ENCODE data around the gene UBTD2. TPM values are rescaled to one million over a fixed set of nuclear protein-coding genes. Genes with fewer than 3 reads are reported as not detected.
A peak's percentile ranks its signal among the peaks of the same experiment; 100 is the strongest.

The UBTD2 gene
- total and polyA plus RNA-seq, 3 experiments from 2014 or later: 3.0 to 7.5 (median 7.4) TPM

GRCh38 chr5:172235132-172235780, 48.3 kb downstream of the UBTD2 start:
- DNase-seq: no peak
- POLR2A ChIA-PET: no interaction called here

GRCh38 chr5:172234031-172234430, 49.5 kb downstream of the UBTD2 start:
- ChIA-PET CTCF (no interaction called here), POLR2A (no interaction called here)
- Histone ChIP-seq H3K27me3 (ENCODE audit: insufficient read depth, low read length, poor library complexity, severe bottlenecking) (no peaks in the 10 kb centered on the region), H3K4me1 (ENCODE audit: insufficient read depth, low read length) (peaks cover 12% of the 10 kb centered on the region), H3K9me3 (ENCODE audit: low read length) (no peaks in the 10 kb centered on the region), H3K27ac (ENCODE audit: low read depth, low read length) (no peak overlapping the region), H3K4me3 (ENCODE audit: low read length) (no peak overlapping the region), H3K36me3 (ENCODE audit: insufficient read depth, low read length) (no peaks in the 10 kb centered on the region)
- H3K27me3 Mint-ChIP-seq: no peaks in the 10 kb centered on the region
- peaks cover 11 to 37% (median 12%) of the 10 kb centered on the region in 3 donors for H3K36me3 Mint-ChIP-seq
- no peaks in the 10 kb centered on the region for H3K9me3 Mint-ChIP-seq
- H3K27ac Mint-ChIP-seq: no peak overlapping the region
- no peak overlapping the region for H3K4me3 Mint-ChIP-seq
- peaks cover 17 to 39% (median 32%) of the 10 kb centered on the region in 3 donors for H3K4me1 Mint-ChIP-seq
- no peak for DNase-seq

More at GRCh38 chr5:172235132-172235780, 48.3 kb downstream of the UBTD2 start:
- H3K9me3 Mint-ChIP-seq: no peaks in the 10 kb centered on the region
- H3K36me3 Mint-ChIP-seq: peaks cover 7 to 30% (median 11%) of the 10 kb centered on the region in 3 donors
- no peak overlapping the region for H3K4me3 ChIP-seq (ENCODE audit: low read length)
- no peak overlapping the region for H3K4me3 Mint-ChIP-seq
- H3K27ac Mint-ChIP-seq: peak overlapping the region in 4 of 8 donors; percentile 13 to 86 (median 33)
- peaks cover 13% of the 10 kb centered on the region for H3K4me1 ChIP-seq (ENCODE audit: insufficient read depth, low read length)
- H3K4me1 Mint-ChIP-seq: peaks cover 20 to 45% (median 39%) of the 10 kb centered on the region in 3 donors
- H3K27ac ChIP-seq (ENCODE audit: low read depth, low read length): no peak overlapping the region
- CTCF ChIA-PET: interaction anchor here (1.4 kb wide), 1 partner anchor 46 kb away, joined by 3 read pairs; the partner anchor contains the start of gene STK10
- H3K27me3 Mint-ChIP-seq: no peaks in the 10 kb centered on the region
- H3K27me3 ChIP-seq (ENCODE audit: insufficient read depth, low read length, poor library complexity, severe bottlenecking): no peaks in the 10 kb centered on the region
- H3K36me3 ChIP-seq (ENCODE audit: insufficient read depth, low read length): no peaks in the 10 kb centered on the region
- no peaks in the 10 kb centered on the region for H3K9me3 ChIP-seq (ENCODE audit: low read length)

- H3K27ac Mint-ChIP-seq: peak overlapping the region in 1 of 8 donors; percentile 37
- H3K4me3 Mint-ChIP-seq: no peak overlapping the region
- POLR2A ChIA-PET: no interaction called here
Observed at GRCh38 chr5:172229904-172230303, 53.7 kb downstream of the UBTD2 start.

GRCh38 chr5:172224996-172225395, 58.6 kb downstream of the UBTD2 start:
- Histone ChIP-seq H3K4me3 (ENCODE audit: low read length) (no peak overlapping the region), H3K27ac (ENCODE audit: low read depth, low read length) (no peak overlapping the region), H3K4me1 (ENCODE audit: insufficient read depth, low read length) (no peaks in the 10 kb centered on the region), H3K27me3 (ENCODE audit: insufficient read depth, low read length, poor library complexity, severe bottlenecking) (no peaks in the 10 kb centered on the region), H3K36me3 (ENCODE audit: insufficient read depth, low read length) (no peaks in the 10 kb centered on the region), H3K9me3 (ENCODE audit: low read length) (no peaks in the 10 kb centered on the region)
- POLR2A ChIA-PET: interaction anchor here (0.7 kb wide), 1 partner anchor 229 kb away, joined by 3 read pairs; no protein-coding TSS in a partner anchor
- H3K27me3 Mint-ChIP-seq: no peaks in the 10 kb centered on the region
- peak overlapping the region in 4 of 8 donors; percentile 0 to 61 (median 17) for H3K27ac Mint-ChIP-seq
- DNase-seq: no peak
- H3K4me3 Mint-ChIP-seq: no peak overlapping the region
- peaks cover 10 to 12% (median 10%) of the 10 kb centered on the region in 3 donors for H3K4me1 Mint-ChIP-seq
- H3K9me3 Mint-ChIP-seq: peaks cover 0 to 1% (median 0%) of the 10 kb centered on the region in 5 donors
- CTCF ChIA-PET: no interaction called here
- peaks cover 1 to 17% (median 5%) of the 10 kb centered on the region in 3 donors for H3K36me3 Mint-ChIP-seq

More at GRCh38 chr5:172229904-172230303, 53.7 kb downstream of the UBTD2 start:
- H3K27me3 Mint-ChIP-seq: no peaks in the 10 kb centered on the region
- H3K27me3 ChIP-seq (ENCODE audit: insufficient read depth, low read length, poor library complexity, severe bottlenecking): no peaks in the 10 kb centered on the region
- H3K4me3 ChIP-seq (ENCODE audit: low read length): no peak overlapping the region
- H3K36me3 Mint-ChIP-seq: peaks cover 11 to 47% (median 12%) of the 10 kb centered on the region in 3 donors
- H3K9me3 Mint-ChIP-seq: no peaks in the 10 kb centered on the region
- no peaks in the 10 kb centered on the region for H3K4me1 ChIP-seq (ENCODE audit: insufficient read depth, low read length)
- peaks cover under 1 to 2% (median 1%) of the 10 kb centered on the region in 3 donors for H3K4me1 Mint-ChIP-seq
- CTCF ChIA-PET: no interaction called here
- DNase-seq: no peak
- no peaks in the 10 kb centered on the region for H3K9me3 ChIP-seq (ENCODE audit: low read length)
- no peaks in the 10 kb centered on the region for H3K36me3 ChIP-seq (ENCODE audit: insufficient read depth, low read length)
- no peak overlapping the region for H3K27ac ChIP-seq (ENCODE audit: low read depth, low read length)

- H3K36me3 ChIP-seq (ENCODE audit: insufficient read depth, low read length): no peaks in the 10 kb centered on the region
- peak overlapping the region in 1 of 7 donors; percentile 2 for H3K4me3 Mint-ChIP-seq
- no peak for DNase-seq
Observed at GRCh38 chr5:172223901-172224873, 59.4 kb downstream of the UBTD2 start.

GRCh38 chr5:172219296-172219695, 64.3 kb downstream of the UBTD2 start:
- H3K4me1 ChIP-seq (ENCODE audit: insufficient read depth, low read length): no peaks in the 10 kb centered on the region
- H3K36me3 ChIP-seq (ENCODE audit: insufficient read depth, low read length): no peaks in the 10 kb centered on the region
- no peaks in the 10 kb centered on the region for H3K9me3 ChIP-seq (ENCODE audit: low read length)
- H3K27me3 Mint-ChIP-seq: no peaks in the 10 kb centered on the region
- DNase-seq: no peak
- no peak overlapping the region for H3K27ac Mint-ChIP-seq
- peaks cover 23 to 39% (median 24%) of the 10 kb centered on the region in 3 donors for H3K36me3 Mint-ChIP-seq
- no peak overlapping the region for H3K4me3 ChIP-seq (ENCODE audit: low read length)
- no peaks in the 10 kb centered on the region for H3K27me3 ChIP-seq (ENCODE audit: insufficient read depth, low read length, poor library complexity, severe bottlenecking)
- POLR2A ChIA-PET: no interaction called here
- peaks cover 5 to 8% (median 7%) of the 10 kb centered on the region in 3 donors for H3K4me1 Mint-ChIP-seq
- CTCF ChIA-PET: no interaction called here
- no peak overlapping the region for H3K27ac ChIP-seq (ENCODE audit: low read depth, low read length)
- peaks cover 0 to 14% (median 3%) of the 10 kb centered on the region in 5 donors for H3K9me3 Mint-ChIP-seq
- H3K4me3 Mint-ChIP-seq: no peak overlapping the region

More at GRCh38 chr5:172223901-172224873, 59.4 kb downstream of the UBTD2 start:
- Histone ChIP-seq H3K27ac (ENCODE audit: low read depth, low read length) (no peak overlapping the region), H3K27me3 (ENCODE audit: insufficient read depth, low read length, poor library complexity, severe bottlenecking) (no peaks in the 10 kb centered on the region), H3K9me3 (ENCODE audit: low read length) (no peaks in the 10 kb centered on the region), H3K4me3 (ENCODE audit: low read length) (no peak overlapping the region), H3K4me1 (ENCODE audit: insufficient read depth, low read length) (no peaks in the 10 kb centered on the region)
- Mint-ChIP-seq H3K27ac (peak overlapping the region in 6 of 8 donors; percentile 13 to 81 (median 44)), H3K9me3 (peaks cover 0 to 10% (median 2%) of the 10 kb centered on the region in 5 donors), H3K27me3 (no peaks in the 10 kb centered on the region), H3K36me3 (peaks cover 9 to 20% (median 10%) of the 10 kb centered on the region in 3 donors), H3K4me1 (peaks cover 10 to 12% (median 10%) of the 10 kb centered on the region in 3 donors)
- ChIA-PET CTCF (no interaction called here), POLR2A (interaction anchor here (0.6 to 0.7 kb wide), 2 partner anchors 230 to 273 kb away, joined by 3 to 6 read pairs; no protein-coding TSS in a partner anchor)

GRCh38 chr5:172216345-172216744, 67.2 kb downstream of the UBTD2 start:
- Histone ChIP-seq H3K27ac (ENCODE audit: low read depth, low read length) (no peak overlapping the region), H3K4me1 (ENCODE audit: insufficient read depth, low read length) (no peaks in the 10 kb centered on the region), H3K36me3 (ENCODE audit: insufficient read depth, low read length) (no peaks in the 10 kb centered on the region), H3K4me3 (ENCODE audit: low read length) (no peak overlapping the region), H3K27me3 (ENCODE audit: insufficient read depth, low read length, poor library complexity, severe bottlenecking) (no peaks in the 10 kb centered on the region), H3K9me3 (ENCODE audit: low read length) (no peaks in the 10 kb centered on the region)
- Mint-ChIP-seq H3K4me3 (no peak overlapping the region), H3K9me3 (peaks cover 0 to 14% (median 3%) of the 10 kb centered on the region in 5 donors), H3K36me3 (peaks cover 24 to 54% (median 24%) of the 10 kb centered on the region in 3 donors), H3K27ac (no peak overlapping the region), H3K27me3 (no peaks in the 10 kb centered on the region), H3K4me1 (no peaks in the 10 kb centered on the region)
- DNase-seq: no peak
- ChIA-PET POLR2A (no interaction called here), CTCF (no interaction called here)
